ENCODE data around the gene XPOT.

DNA sequence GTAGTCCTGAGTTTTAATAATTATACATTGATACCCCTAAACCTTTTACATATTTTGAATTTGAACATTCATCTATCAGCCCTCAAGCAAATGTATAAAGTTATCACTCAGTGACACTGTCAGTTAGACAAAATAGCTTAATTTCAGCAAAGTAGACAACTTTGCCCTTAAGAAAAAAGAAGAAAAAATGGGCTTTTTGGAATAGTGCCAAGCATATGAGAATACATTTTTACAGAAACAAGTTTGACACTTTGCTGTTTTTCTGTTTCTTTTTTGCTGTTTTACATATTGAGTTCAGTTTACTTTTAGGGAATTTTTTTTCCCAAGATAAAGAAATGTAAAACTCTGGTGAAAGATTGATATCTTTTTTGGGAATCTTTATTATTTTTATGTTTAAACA is 62.0 kb downstream of the XPOT start:
- no peak for TF ChIP-seq EZH2 (IDR thresholded peaks at IDR 0.05; ENCODE audit: insufficient read depth, poor library complexity, severe bottlenecking)
- no peak for TF ChIP-seq EZH2phosphoT487 (IDR thresholded peaks at IDR 0.05; ENCODE audit: insufficient read depth, low read depth)
